ENCODE measurements around the gene MN1.

DNA sequence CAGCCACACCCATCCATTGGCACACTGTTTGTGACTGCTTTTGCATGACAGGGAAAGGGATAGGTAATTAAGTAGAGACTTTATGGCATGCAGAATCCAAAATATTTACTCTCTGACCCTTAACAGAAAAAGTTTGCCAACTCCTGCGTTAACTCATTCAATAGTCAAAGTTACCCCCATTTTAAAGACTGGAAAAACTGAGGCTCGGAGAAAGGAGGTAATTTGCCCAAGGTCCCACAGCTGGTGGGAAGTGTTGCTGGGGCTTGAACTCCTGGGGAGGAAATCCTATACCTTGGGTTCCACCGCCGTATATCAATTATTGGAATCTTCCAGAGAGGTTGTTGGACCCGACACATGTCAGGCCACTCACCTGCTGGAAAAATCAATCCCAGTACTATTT lies 29.9 kb downstream of the MN1 start:
- no peak for TF ChIP-seq POLR2A (IDR thresholded peaks at IDR 0.05)
- TF ChIP-seq, protein P1, sequence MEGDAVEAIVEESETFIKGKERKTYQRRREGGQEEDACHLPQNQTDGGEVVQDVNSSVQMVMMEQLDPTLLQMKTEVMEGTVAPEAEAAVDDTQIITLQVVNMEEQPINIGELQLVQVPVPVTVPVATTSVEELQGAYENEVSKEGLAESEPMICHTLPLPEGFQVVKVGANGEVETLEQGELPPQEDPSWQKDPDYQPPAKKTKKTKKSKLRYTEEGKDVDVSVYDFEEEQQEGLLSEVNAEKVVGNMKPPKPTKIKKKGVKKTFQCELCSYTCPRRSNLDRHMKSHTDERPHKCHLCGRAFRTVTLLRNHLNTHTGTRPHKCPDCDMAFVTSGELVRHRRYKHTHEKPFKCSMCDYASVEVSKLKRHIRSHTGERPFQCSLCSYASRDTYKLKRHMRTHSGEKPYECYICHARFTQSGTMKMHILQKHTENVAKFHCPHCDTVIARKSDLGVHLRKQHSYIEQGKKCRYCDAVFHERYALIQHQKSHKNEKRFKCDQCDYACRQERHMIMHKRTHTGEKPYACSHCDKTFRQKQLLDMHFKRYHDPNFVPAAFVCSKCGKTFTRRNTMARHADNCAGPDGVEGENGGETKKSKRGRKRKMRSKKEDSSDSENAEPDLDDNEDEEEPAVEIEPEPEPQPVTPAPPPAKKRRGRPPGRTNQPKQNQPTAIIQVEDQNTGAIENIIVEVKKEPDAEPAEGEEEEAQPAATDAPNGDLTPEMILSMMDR (IDR thresholded peaks at IDR 0.05) = no peak

All from vagina (tissue), 2 donors.